Fibroblast of villous mesenchyme (primary cell): ENCODE data around the gene TMEFF1. TPM values are rescaled to one million over a fixed set of nuclear protein-coding genes. Genes with fewer than 3 reads are reported as not detected.
A peak's percentile ranks its signal among the peaks of the same experiment; 100 is the strongest.

ENCODE experiments used
- DNase-seq: peaks from one replicate; pipeline ENCODE4 v3.0.0-alpha.2; 2010; ENCODE audit warnings: low read depth
- H3K4me3 ChIP-seq: 2 replicates; pipeline ENCODE4 v1.5.1; 2011; ENCODE audit warnings: low read depth, mild to moderate bottlenecking, low read length
- total RNA-seq: library from RNA; depleted of rRNA; stranded (reverse); fragments of >200 nt; gene quantifications from 2 replicates; pipeline ENCODE4 v1.2.3, GENCODE V29; 2012
- TF ChIP-seq, protein P1 (sequence below): IDR thresholded peaks from 2 replicates; pipeline ENCODE4 v1.5.1; 2012; ENCODE audit warnings: low read depth, mild to moderate bottlenecking, low read length; ENCODE audit not compliant: insufficient read depth

The TMEFF1 gene
- total RNA-seq, 1 donor, result 0.43 TPM

DNA sequence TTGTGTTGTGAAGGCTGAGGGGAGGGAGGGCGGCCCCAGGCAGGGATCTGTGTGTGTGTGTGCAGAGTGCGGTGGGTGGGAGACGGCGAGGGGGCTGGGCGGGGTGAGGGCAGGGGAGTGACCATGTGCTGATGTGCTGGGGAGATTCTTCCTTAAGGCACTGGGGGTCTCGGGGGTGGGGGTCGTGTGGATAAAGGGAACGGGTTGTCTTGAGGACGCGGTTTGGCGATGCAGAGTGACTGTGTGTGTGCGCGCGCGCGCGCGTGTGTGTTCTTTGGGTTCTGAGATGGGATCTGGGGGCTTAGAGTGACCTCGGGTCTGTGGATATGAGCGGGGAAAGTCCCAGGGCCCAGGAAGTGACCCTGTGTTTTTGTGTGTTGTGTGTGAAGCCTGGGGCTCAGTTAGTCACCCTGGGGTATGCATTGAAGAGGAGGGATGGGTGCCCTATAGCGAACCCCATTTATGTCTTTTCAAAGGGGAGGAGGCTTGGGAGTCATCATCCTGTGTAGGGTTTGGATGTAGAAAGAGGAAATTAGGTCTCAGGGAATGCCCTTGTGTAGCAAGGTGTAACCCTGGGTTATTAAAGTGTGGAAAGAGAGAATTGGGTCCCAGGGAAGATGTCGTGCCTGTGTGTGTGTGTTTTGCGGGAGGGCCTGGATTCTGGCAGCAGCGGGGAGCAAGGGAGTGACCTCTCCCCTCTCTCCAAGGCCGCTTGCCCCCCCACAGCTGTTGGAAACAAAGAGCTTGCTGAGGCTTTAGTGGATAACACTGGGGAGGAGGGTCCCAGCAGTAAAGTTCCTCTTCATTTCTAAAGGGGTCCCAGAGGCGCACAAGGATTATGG, 1.4 kb downstream of the TMEFF1 start:
- no peak for DNase-seq
- TF ChIP-seq, protein P1, sequence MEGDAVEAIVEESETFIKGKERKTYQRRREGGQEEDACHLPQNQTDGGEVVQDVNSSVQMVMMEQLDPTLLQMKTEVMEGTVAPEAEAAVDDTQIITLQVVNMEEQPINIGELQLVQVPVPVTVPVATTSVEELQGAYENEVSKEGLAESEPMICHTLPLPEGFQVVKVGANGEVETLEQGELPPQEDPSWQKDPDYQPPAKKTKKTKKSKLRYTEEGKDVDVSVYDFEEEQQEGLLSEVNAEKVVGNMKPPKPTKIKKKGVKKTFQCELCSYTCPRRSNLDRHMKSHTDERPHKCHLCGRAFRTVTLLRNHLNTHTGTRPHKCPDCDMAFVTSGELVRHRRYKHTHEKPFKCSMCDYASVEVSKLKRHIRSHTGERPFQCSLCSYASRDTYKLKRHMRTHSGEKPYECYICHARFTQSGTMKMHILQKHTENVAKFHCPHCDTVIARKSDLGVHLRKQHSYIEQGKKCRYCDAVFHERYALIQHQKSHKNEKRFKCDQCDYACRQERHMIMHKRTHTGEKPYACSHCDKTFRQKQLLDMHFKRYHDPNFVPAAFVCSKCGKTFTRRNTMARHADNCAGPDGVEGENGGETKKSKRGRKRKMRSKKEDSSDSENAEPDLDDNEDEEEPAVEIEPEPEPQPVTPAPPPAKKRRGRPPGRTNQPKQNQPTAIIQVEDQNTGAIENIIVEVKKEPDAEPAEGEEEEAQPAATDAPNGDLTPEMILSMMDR, result no peak

DNA sequence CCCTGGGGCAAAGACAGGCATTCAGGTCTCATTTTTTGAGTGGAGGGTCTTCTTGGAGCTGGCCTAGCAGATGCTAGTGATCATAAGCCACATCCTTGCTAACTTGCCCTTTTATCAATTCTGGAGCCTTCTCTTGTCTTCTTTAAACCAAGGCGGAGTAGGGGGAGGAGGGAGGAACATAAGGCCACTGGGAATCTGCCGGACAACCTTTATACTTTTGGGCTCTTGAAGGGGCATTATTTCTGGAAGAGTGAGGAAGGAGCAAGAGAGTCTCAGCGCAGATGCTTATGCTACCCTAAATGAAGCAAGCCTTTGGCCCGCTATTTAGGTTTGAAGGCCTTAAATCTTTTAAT, 2.0 kb downstream of the TMEFF1 start:
- H3K4me3 ChIP-seq, result no peak overlapping the region
- TF ChIP-seq, protein P1, result no peak

More for the DNA sequence above, 1.4 kb downstream of the TMEFF1 start:
- peak overlapping the region; percentile 68 for H3K4me3 ChIP-seq

DNA sequence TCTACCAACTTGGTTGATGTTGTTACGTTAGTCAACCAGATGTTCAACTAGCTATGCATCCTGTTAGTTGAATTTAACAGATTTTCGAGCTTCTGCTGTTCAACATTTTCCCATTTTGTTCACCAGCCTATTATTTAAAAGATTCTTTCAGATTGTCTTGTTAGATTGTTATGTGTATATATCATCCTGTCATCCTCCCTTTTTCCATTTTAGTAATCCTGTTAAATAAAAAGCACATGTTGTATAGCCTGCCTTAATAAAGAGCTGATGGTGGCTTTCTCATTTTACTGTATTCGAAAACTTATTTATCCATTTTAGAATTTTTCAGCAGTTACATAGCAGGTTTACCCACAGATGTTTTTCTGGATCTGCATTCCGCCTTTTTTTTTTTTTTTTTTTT, 4.3 kb downstream of the TMEFF1 start:
- H3K4me3 ChIP-seq, result no peak overlapping the region
- TF ChIP-seq, protein P1, result no peak

More for the DNA sequence above, 2.0 kb downstream of the TMEFF1 start:
- no peak for DNase-seq

DNA sequence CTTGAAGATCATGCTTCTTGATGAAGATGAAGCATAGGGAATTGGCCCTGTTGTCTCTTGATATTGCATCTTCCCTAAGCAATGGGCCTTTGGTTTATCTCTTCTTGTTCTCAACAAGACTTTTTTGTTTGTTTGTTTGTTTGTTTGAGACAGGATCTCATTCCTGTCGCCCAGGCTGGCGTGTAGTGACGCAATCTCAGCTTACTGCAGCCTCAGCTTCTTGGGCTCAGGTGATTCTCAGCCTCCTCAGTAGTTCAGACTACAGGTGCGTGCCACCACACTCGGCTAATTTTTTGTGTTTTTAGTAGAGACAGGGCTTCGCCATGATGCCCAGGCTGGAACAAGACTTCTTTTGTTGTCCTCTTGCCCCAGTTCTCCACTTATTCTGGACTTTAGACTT, 5.2 kb downstream of the TMEFF1 start:
- no peak overlapping the region for H3K4me3 ChIP-seq
- TF ChIP-seq, protein P1, result no peak
- DNase-seq, result no peak

More for the DNA sequence above, 4.3 kb downstream of the TMEFF1 start:
- DNase-seq, result no peak

DNA sequence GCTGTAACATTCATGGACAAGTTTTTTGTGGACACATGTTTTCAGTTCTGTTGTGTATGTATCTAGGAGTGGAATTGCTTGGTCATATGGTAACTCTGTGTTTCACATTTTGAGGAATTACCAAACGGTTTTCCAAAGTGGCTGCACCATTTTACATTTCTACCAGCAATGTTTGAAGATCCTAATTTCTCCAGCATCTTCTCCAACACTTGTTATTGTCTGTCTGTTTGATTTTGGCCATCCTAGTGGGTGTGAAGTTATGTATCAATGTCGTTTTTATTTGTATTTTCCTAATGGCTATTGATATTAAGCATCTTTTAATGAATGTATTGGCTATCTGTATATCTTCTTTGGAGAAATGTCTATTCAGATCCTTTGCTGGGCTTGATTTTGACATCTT, 6.9 kb downstream of the TMEFF1 start:
- no peak for DNase-seq
- no peak overlapping the region for H3K4me3 ChIP-seq
- TF ChIP-seq, protein P1, result no peak

DNA sequence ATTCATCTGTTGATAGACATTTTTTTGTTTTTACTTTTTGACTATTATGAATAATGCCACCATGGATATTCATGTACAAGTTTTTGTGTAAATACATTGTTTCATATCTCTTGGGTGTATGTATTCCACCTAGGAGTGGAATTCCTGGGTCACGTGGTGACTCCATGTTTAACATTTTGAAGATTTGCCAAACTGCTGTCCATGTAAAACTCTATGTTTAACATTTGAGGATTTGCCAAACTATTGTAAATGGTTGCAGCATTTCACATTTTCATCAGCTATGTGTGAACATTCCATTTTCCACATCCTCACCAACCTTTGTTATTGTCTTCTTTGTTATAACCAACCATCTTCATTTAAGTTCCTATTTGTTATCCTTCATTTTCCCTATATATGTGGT, 12.2 kb downstream of the TMEFF1 start:
- DNase-seq, result no peak
- TF ChIP-seq, protein P1, result no peak
- H3K4me3 ChIP-seq, result no peak overlapping the region
